Spleen (tissue), 7 donors: ENCODE results near the gene LMO4.

Experiments
- POLR2A ChIP-seq, 3 donors: fragments of 450-650 bp; IDR thresholded peaks; one replicate each; pipeline ENCODE4 v1.5.1; 2017; ENCODE audit warnings: antibody characterized with exemption in 3 of 3, mild to moderate bottlenecking in 1 of 3
- POLR2AphosphoS5 ChIP-seq, 3 donors: sonication (generic); formaldehyde crosslinking; IDR thresholded peaks; one replicate each; pipeline ENCODE4 v1.5.1; 2017; ENCODE audit warnings: antibody characterized with exemption in 3 of 3
- TF ChIP-seq, protein P1 (sequence below), 11 experiments: fragments of 200-600 bp in 7 of 11; fragments of 450-650 bp in 4 of 11; sonication (generic) in 4 of 11; IDR thresholded peaks in 8 of 11; conservative IDR thresholded peaks in 3 of 11; 1 replicate in 7 of 11; 2 replicates in 4 of 11; pipeline versions ENCODE4 v1.4.0 to v1.8.0; 2016 to 2021; ENCODE audit warnings: antibody characterized with exemption in 11 of 11, inconsistent platforms in 4 of 11, mild to moderate bottlenecking in 1 of 11
- donor health status: DM: no; HTN: no; CAD: no; lungs with moderate emphysema.
- donor health status: DM: no; HTN: no; CAD: no.
- donor health status: DM: no; HTN: no; CAD: no.

GRCh38 chr1:87279966-87280535, 48.6 kb upstream of the LMO4 start:
- TF ChIP-seq, protein P1, sequence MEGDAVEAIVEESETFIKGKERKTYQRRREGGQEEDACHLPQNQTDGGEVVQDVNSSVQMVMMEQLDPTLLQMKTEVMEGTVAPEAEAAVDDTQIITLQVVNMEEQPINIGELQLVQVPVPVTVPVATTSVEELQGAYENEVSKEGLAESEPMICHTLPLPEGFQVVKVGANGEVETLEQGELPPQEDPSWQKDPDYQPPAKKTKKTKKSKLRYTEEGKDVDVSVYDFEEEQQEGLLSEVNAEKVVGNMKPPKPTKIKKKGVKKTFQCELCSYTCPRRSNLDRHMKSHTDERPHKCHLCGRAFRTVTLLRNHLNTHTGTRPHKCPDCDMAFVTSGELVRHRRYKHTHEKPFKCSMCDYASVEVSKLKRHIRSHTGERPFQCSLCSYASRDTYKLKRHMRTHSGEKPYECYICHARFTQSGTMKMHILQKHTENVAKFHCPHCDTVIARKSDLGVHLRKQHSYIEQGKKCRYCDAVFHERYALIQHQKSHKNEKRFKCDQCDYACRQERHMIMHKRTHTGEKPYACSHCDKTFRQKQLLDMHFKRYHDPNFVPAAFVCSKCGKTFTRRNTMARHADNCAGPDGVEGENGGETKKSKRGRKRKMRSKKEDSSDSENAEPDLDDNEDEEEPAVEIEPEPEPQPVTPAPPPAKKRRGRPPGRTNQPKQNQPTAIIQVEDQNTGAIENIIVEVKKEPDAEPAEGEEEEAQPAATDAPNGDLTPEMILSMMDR (IDR thresholded peaks at IDR 0.05 in 8 of 11, conservative IDR thresholded peaks at IDR 0.05 in 3 of 11): no peak
- TF ChIP-seq POLR2A (IDR thresholded peaks at IDR 0.05) (no peak), POLR2AphosphoS5 (IDR thresholded peaks at IDR 0.05) (no peak)
